Fibroblast of villous mesenchyme (primary cell): Measurements from ENCODE around the gene ZNF331. TPM values are rescaled to one million over a fixed set of nuclear protein-coding genes. Genes with fewer than 3 reads are reported as not detected.

Source experiments
- DNase-seq: peaks from one replicate; pipeline ENCODE4 v3.0.0-alpha.2; 2010; ENCODE audit warnings: low read depth
- H3K4me3 ChIP-seq: 2 replicates; pipeline ENCODE4 v1.5.1; 2011; ENCODE audit warnings: low read depth, mild to moderate bottlenecking, low read length
- CTCF ChIP-seq: IDR thresholded peaks from 2 replicates; pipeline ENCODE4 v1.5.1; 2012; ENCODE audit warnings: low read depth, mild to moderate bottlenecking, low read length; ENCODE audit not compliant: insufficient read depth
- total RNA-seq: library from RNA; depleted of rRNA; stranded (reverse); fragments of >200 nt; gene quantifications from 2 replicates; pipeline ENCODE4 v1.2.3, GENCODE V29; 2012

Gene ZNF331
- total RNA-seq, 1 donor = 13.4 TPM

- no peak for DNase-seq
- no peak for TF ChIP-seq CTCF
These were observed 40.0 kb downstream of the ZNF331 start for GRCh38 chr19:53577968-53578367.

GRCh38 chr19:53579518-53579917 is 41.6 kb downstream of the ZNF331 start:
- H3K4me3 ChIP-seq = no peak overlapping the region
- TF ChIP-seq CTCF = no peak
- DNase-seq = no peak

More at GRCh38 chr19:53577968-53578367, 40.0 kb downstream of the ZNF331 start:
- H3K4me3 ChIP-seq = no peak overlapping the region

- TF ChIP-seq CTCF = no peak
- no peak for DNase-seq
- no peak overlapping the region for H3K4me3 ChIP-seq
These were observed 43.2 kb downstream of the ZNF331 start for GRCh38 chr19:53580871-53581835.

- DNase-seq = no peak
- no peak for TF ChIP-seq CTCF
- H3K4me3 ChIP-seq = no peak overlapping the region
These were observed 43.9 kb downstream of the ZNF331 start for GRCh38 chr19:53581871-53582279.

GRCh38 chr19:53583181-53583580 is 45.2 kb downstream of the ZNF331 start:
- H3K4me3 ChIP-seq = no peak overlapping the region
- no peak for DNase-seq
- no peak for TF ChIP-seq CTCF

GRCh38 chr19:53586277-53586691 is 48.3 kb downstream of the ZNF331 start:
- TF ChIP-seq CTCF = no peak
- DNase-seq = peak; percentile 74
- H3K4me3 ChIP-seq = no peak overlapping the region
